ENCODE measurements around the gene MBD3L4.
"Not testable (repeated sequence)": the region's sequence is repeated elsewhere in the genome, so short reads cannot be mapped to it uniquely, and the experiment has no call there.

The MBD3L4 gene

DNA sequence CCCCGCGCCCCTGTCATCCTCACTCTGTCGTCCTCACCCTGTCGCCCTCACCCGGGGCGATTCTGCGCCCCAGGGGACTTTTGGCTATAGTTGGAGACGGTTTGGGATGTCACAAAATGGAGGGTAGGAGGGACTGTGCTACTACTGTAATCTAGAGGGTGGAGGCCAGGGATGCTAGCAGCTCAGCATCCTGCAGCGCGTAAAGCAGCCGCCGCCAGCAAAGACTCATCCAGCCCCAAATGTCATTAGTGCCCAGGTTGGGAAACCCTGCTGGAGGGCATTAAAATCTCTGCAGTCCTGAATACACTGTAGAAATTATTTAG lies 29.9 kb upstream of the MBD3L4 start:
- Histone ChIP-seq H3K4me3 (ENCODE audit: insufficient read depth, low read length, poor library complexity, severe bottlenecking) (peak overlapping the region; percentile 84), H3K27me3 (ENCODE audit: low read length) (no peaks in the 10 kb centered on the region), H3K9me3 (ENCODE audit: insufficient read depth, low read length) (no peaks in the 10 kb centered on the region), H3K4me2 (ENCODE audit: low read depth, low read length, poor library complexity, severe bottlenecking) (peak overlapping the region; percentile 84), H3K36me3 (ENCODE audit: low read length) (peaks cover 16% of the 10 kb centered on the region), H4K20me1 (ENCODE audit: low read depth, low read length) (no peaks in the 10 kb centered on the region), H3K27ac (ENCODE audit: low read depth, low read length) (peak overlapping the region; percentile 84), H3F3A (ENCODE audit: insufficient read depth) (peaks cover 6% of the 10 kb centered on the region; the same call in 1 of the 2 replicates), H3K9me2 (replicated peaks; ENCODE audit: insufficient read depth, low read length) (no peaks in the 10 kb centered on the region), H3K9ac (ENCODE audit: low read length) (peak overlapping the region; percentile 87), H2AFZ (ENCODE audit: low read depth, low read length, severe bottlenecking) (peak overlapping the region; percentile 93), H3K79me2 (ENCODE audit: insufficient read depth, low read length) (peaks cover 20% of the 10 kb centered on the region)
- no peak for TF ChIP-seq EZH2phosphoT487 (conservative IDR thresholded peaks at IDR 0.05; ENCODE audit: low read length)

DNA sequence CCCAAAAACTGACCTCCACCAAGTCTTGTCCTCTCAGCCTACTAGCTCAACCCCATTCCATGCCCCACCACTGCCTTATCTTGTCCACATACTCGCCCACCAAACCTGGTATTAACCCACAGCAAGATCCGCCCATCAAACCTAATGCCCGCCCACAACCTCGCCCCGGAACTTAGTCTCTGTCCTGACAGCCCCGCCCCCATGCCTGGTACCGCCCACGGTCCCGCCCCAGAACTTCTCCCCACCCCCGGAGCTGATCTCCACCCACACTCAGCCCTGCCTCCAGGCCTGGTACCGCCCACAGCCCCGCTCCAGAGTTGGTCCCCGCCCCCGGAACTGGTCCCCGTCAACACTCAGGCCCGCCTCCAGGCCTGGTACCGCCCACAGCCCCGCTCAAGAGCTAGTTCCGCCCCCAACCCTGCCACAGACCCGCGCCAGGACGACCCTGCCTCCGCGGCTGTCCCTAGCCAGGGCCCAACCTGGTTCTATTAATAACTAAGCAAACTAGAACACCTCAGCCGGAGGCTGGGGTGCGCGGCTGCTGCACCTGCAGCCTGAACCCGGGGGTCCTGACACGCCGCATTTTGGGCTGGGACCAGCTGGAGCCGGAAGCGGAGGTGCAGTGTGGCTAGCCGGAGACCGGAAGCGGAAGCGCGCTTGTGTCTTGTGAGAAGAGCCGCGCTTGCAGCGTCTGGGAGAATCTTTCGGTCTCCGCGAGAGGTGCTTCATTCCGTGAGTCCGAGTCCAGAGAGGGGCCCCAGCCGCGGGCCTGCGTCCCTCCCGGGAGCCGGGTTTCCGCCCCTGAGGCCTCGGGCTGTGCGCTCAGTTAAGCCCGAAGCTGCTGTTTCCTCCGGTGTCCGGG lies 29.3 kb upstream of the MBD3L4 start, which contains the start of gene ZNF557:
TSS of gene ZNF557 (plus strand) at position 662 of the 862 bp plus-strand sequence. CDS start 5,372 bp downstream, outside the sequence.
- Histone ChIP-seq H3K9ac (ENCODE audit: low read length) (peak within 1 kb of the TSS; percentile 87), H4K20me1 (ENCODE audit: low read depth, low read length) (no peaks in the 10 kb centered on the region), H3K79me2 (ENCODE audit: insufficient read depth, low read length) (peaks cover 20% of the 10 kb centered on the region), H3F3A (ENCODE audit: insufficient read depth) (peaks cover 6% of the 10 kb centered on the region; the same call in 1 of the 2 replicates), H3K4me2 (ENCODE audit: low read depth, low read length, poor library complexity, severe bottlenecking) (peak within 1 kb of the TSS; percentile 84), H3K4me3 (ENCODE audit: insufficient read depth, low read length, poor library complexity, severe bottlenecking) (peak within 1 kb of the TSS; percentile 84), H2AFZ (ENCODE audit: low read depth, low read length, severe bottlenecking) (peak within 1 kb of the TSS; percentile 93), H3K27me3 (ENCODE audit: low read length) (no peaks in the 10 kb centered on the region), H3K9me2 (replicated peaks; ENCODE audit: insufficient read depth, low read length) (no peaks in the 10 kb centered on the region), H3K9me3 (ENCODE audit: insufficient read depth, low read length) (no peaks in the 10 kb centered on the region), H3K36me3 (ENCODE audit: low read length) (peaks cover 14% of the 10 kb centered on the region), H3K27ac (ENCODE audit: low read depth, low read length) (peak within 1 kb of the TSS; percentile 84)
- TF ChIP-seq EZH2phosphoT487 (conservative IDR thresholded peaks at IDR 0.05; ENCODE audit: low read length) = no peak
- TF ChIP-seq, protein P1, sequence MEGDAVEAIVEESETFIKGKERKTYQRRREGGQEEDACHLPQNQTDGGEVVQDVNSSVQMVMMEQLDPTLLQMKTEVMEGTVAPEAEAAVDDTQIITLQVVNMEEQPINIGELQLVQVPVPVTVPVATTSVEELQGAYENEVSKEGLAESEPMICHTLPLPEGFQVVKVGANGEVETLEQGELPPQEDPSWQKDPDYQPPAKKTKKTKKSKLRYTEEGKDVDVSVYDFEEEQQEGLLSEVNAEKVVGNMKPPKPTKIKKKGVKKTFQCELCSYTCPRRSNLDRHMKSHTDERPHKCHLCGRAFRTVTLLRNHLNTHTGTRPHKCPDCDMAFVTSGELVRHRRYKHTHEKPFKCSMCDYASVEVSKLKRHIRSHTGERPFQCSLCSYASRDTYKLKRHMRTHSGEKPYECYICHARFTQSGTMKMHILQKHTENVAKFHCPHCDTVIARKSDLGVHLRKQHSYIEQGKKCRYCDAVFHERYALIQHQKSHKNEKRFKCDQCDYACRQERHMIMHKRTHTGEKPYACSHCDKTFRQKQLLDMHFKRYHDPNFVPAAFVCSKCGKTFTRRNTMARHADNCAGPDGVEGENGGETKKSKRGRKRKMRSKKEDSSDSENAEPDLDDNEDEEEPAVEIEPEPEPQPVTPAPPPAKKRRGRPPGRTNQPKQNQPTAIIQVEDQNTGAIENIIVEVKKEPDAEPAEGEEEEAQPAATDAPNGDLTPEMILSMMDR (IDR thresholded peaks at IDR 0.05; ENCODE audit: insufficient read depth, low read length, poor library complexity, severe bottlenecking) = no peak

DNA sequence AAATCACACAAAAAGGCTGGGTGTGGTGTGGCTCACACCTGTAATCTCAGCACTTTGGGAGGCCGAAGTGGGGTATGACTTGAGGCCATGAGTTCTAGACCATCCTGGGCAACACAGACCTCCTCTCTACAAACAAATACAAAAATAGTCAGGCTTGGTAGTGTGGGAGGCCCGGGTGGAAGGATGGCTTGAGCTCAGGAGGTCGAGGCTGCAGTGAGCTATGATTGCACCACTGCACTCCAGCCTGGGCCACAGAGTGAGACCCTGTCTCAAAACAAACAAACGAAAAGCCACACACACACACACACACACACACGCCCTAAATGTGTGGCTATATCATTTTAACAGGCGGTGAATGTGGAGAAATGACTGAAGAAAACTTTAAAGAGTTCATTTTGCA lies 28.6 kb upstream of the MBD3L4 start:
- peaks cover 20% of the 10 kb centered on the region for H3K79me2 ChIP-seq (ENCODE audit: insufficient read depth, low read length)
- H3K27me3 ChIP-seq (ENCODE audit: low read length) = no peaks in the 10 kb centered on the region
- H3K4me3 ChIP-seq (ENCODE audit: insufficient read depth, low read length, poor library complexity, severe bottlenecking) = peak overlapping the region; percentile 24
- TF ChIP-seq, protein P1 (IDR thresholded peaks at IDR 0.05; ENCODE audit: insufficient read depth, low read length, poor library complexity, severe bottlenecking) = no peak
- no peak for TF ChIP-seq EZH2phosphoT487 (conservative IDR thresholded peaks at IDR 0.05; ENCODE audit: low read length)
- H3K9ac ChIP-seq (ENCODE audit: low read length) = peak overlapping the region; percentile 16; the same call in 1 of the 2 replicates
- no peaks in the 10 kb centered on the region for H3K9me2 ChIP-seq (replicated peaks; ENCODE audit: insufficient read depth, low read length)
- peaks cover 13% of the 10 kb centered on the region for H3K36me3 ChIP-seq (ENCODE audit: low read length)
- H4K20me1 ChIP-seq (ENCODE audit: low read depth, low read length) = no peaks in the 10 kb centered on the region
- no peak overlapping the region for H3K27ac ChIP-seq (ENCODE audit: low read depth, low read length)
- no peaks in the 10 kb centered on the region for H3K9me3 ChIP-seq (ENCODE audit: insufficient read depth, low read length)
- H2AFZ ChIP-seq (ENCODE audit: low read depth, low read length, severe bottlenecking) = peak overlapping the region; percentile 61
- H3K4me2 ChIP-seq (ENCODE audit: low read depth, low read length, poor library complexity, severe bottlenecking) = peak overlapping the region; percentile 51
- H3F3A ChIP-seq (ENCODE audit: insufficient read depth) = peaks cover 6% of the 10 kb centered on the region; the same call in 1 of the 2 replicates

DNA sequence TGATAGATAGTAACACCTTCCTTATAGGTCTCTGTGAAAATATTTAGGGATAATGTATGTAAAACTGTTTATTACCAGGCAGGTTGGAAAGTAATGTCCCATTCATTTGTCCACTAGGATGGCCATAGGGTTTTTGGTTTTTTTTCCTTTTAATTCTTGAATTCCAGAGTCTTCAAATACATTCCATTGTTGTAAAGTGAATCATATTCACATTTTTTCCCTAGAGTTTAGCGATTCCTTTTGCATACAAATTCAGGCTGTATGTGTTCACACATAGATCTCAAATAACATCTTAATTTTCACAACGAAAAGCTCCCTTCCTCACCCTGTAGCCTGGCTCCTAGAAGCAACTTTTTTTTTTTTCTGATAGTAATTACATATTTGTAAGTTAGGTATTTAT lies 27.7 kb upstream of the MBD3L4 start:
- peaks cover 6% of the 10 kb centered on the region for H3F3A ChIP-seq (ENCODE audit: insufficient read depth)
- no peak overlapping the region for H3K4me2 ChIP-seq (ENCODE audit: low read depth, low read length, poor library complexity, severe bottlenecking)
- H3K27ac ChIP-seq (ENCODE audit: low read depth, low read length) = no peak overlapping the region
- peaks cover 20% of the 10 kb centered on the region for H3K79me2 ChIP-seq (ENCODE audit: insufficient read depth, low read length)
- no peaks in the 10 kb centered on the region for H3K9me3 ChIP-seq (ENCODE audit: insufficient read depth, low read length)
- peaks cover 11% of the 10 kb centered on the region for H3K36me3 ChIP-seq (ENCODE audit: low read length)
- TF ChIP-seq EZH2phosphoT487 (conservative IDR thresholded peaks at IDR 0.05; ENCODE audit: low read length) = no peak
- TF ChIP-seq, protein P1 (IDR thresholded peaks at IDR 0.05; ENCODE audit: insufficient read depth, low read length, poor library complexity, severe bottlenecking) = no peak
- no peaks in the 10 kb centered on the region for H3K27me3 ChIP-seq (ENCODE audit: low read length)
- H2AFZ ChIP-seq (ENCODE audit: low read depth, low read length, severe bottlenecking) = no peak overlapping the region
- H3K9ac ChIP-seq (ENCODE audit: low read length) = no peak overlapping the region
- no peaks in the 10 kb centered on the region for H3K9me2 ChIP-seq (replicated peaks; ENCODE audit: insufficient read depth, low read length)
- H4K20me1 ChIP-seq (ENCODE audit: low read depth, low read length) = no peaks in the 10 kb centered on the region
- H3K4me3 ChIP-seq (ENCODE audit: insufficient read depth, low read length, poor library complexity, severe bottlenecking) = no peak overlapping the region

DNA sequence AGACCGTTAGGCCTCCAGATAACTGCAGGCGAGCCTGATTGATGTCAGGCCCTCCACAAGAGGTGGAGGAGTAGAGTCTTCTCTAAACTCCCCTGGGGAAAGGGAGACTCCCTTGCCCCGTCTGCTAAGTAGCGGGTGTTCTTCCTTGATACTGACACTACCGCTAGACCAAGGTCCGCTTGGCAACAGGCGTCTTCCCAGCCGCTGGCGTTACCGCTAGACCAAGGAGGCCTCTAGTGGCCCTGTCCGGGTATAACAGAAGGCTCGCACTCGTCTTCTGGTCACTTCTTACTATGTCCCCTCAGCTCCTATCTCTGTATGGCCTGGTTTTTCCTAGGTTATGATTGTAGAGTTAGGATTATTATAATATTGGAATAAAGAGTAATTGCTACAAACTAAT lies 27.1 kb upstream of the MBD3L4 start:
- not testable (repeated sequence) for H3K4me3 ChIP-seq (ENCODE audit: insufficient read depth, low read length, poor library complexity, severe bottlenecking); H3K9ac ChIP-seq (ENCODE audit: low read length); H3K9me3 ChIP-seq (ENCODE audit: insufficient read depth, low read length); H3F3A ChIP-seq (ENCODE audit: insufficient read depth); H2AFZ ChIP-seq (ENCODE audit: low read depth, low read length, severe bottlenecking); H3K36me3 ChIP-seq (ENCODE audit: low read length); H3K27me3 ChIP-seq (ENCODE audit: low read length); H3K4me2 ChIP-seq (ENCODE audit: low read depth, low read length, poor library complexity, severe bottlenecking); H4K20me1 ChIP-seq (ENCODE audit: low read depth, low read length); H3K27ac ChIP-seq (ENCODE audit: low read depth, low read length); H3K9me2 ChIP-seq (replicated peaks; ENCODE audit: insufficient read depth, low read length)
- H3K79me2 ChIP-seq (ENCODE audit: insufficient read depth, low read length) = peaks cover 20% of the 10 kb centered on the region
